LNCaP clone FGC (cell line): ENCODE data around the gene MYL4.

Experiments used
- DNase-seq: peaks from one replicate; pipeline ENCODE4 v3.0.0-alpha.2; 2011; ENCODE audit warnings: low read depth
- H3K4me3 ChIP-seq: 2 replicates; pipeline ENCODE4 v1.5.1; 2011; ENCODE audit warnings: mild to moderate bottlenecking, low read depth, low read length, control low read depth
- TF ChIP-seq, protein P1 (sequence below): IDR thresholded peaks from 2 replicates; pipeline ENCODE4 v1.5.1; 2012; ENCODE audit warnings: mild to moderate bottlenecking; ENCODE audit not compliant: control insufficient read depth, insufficient read depth; ENCODE audit errors: extremely low read depth

MYL4 gene

DNA sequence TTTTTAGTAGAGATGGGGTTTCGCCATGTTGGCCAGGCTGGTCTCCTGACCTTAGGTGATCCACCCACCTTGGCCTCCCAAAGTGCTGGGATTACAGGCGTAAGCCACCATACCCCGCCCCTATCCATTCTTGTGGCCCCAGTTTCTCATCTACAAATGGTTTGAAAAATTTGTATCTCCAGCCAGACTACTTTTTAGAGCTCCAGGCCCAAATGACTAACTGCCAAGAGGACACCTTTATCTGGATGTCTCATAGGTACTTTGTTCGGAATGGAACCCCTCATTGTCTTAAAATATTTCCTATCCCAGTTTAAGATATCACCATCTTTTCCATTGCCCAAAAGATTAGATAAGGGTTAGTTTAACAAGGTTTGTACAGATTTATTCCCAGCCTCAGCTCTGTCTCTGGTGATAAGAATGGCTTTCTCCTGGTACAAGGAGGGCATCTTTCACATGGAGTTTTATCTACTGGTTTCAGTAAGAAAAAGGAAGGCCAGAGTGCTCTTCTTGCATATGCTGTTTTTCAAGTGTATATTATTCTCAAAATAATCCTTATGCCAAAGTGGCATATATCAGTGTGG lies 15.1 kb upstream of the MYL4 start:
- DNase-seq: no peak
- no peak overlapping the region for H3K4me3 ChIP-seq
- TF ChIP-seq, protein P1, sequence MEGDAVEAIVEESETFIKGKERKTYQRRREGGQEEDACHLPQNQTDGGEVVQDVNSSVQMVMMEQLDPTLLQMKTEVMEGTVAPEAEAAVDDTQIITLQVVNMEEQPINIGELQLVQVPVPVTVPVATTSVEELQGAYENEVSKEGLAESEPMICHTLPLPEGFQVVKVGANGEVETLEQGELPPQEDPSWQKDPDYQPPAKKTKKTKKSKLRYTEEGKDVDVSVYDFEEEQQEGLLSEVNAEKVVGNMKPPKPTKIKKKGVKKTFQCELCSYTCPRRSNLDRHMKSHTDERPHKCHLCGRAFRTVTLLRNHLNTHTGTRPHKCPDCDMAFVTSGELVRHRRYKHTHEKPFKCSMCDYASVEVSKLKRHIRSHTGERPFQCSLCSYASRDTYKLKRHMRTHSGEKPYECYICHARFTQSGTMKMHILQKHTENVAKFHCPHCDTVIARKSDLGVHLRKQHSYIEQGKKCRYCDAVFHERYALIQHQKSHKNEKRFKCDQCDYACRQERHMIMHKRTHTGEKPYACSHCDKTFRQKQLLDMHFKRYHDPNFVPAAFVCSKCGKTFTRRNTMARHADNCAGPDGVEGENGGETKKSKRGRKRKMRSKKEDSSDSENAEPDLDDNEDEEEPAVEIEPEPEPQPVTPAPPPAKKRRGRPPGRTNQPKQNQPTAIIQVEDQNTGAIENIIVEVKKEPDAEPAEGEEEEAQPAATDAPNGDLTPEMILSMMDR: no peak

DNA sequence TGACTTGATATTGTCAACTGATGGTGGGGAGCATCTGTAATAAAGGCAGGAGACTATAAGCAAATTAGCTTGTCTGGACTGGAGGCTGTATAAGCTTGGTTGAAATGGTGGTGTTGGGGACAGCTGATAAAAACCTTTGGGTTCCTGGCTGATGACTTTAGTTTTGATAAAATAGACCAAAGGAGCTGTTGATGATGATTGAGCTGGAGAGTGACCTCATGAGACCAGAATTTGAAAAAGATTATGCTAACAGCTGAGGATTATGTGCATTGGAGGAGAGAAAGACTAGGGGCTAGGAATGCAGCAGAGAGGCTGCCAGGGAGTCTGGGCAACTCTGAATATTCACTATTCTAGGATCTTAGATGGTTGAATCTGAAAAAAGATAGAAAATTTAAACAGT lies 11.3 kb upstream of the MYL4 start:
- TF ChIP-seq, protein P1: no peak
- no peak overlapping the region for H3K4me3 ChIP-seq
- DNase-seq: no peak

DNA sequence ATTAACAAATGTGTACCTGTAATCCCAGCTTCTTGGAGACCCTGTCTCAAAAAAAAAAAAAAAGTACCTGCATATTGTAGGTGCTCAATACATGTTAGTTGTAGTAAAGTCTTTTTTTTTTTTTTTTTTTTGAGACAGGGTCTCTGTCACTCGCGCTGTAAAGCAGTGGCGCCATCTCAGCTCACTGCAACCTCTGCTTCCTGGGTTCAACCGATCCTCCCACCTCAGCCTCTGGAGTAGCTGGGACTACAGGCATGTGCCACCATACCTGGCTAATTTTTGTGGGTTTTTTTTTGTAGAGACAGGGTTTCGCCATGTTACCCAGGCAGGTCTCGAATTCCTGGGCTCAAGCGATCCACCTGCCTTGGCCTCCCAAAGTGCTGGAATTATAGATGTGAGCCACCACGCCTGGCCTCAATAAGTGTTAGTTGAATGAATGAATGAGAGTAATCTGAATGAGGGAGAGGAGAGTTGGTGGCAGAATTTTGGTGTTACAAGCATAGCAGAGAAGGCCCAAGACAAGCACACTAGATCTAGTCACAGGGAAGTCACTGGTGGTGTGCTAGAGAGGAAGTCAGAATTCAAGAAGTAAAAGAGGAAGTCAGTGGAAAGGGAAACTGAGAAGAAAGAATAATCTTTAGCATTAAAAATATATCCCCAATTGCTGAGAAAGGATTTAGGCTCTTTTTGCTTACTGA lies 9.4 kb upstream of the MYL4 start:
- TF ChIP-seq, protein P1: no peak
- no peak for DNase-seq
- H3K4me3 ChIP-seq: no peak overlapping the region

DNA sequence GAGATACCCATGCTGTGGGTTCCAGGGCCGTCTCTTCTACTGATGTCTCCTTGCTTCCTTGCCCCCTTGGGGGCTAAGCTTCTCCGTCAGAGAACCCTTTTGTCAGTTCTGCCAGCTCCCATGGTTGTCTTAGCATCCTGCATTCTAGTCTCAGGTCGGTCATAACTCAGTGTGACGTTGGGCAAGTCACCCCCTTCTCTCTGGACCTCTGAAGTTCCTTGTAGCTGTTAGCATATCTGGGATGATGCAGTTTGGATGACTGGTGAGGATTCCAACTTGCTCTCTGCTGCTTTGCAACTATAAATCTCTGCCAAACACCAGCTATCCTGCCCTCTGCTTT lies 8.9 kb upstream of the MYL4 start:
- DNase-seq: no peak
- TF ChIP-seq, protein P1: no peak
- no peak overlapping the region for H3K4me3 ChIP-seq

DNA sequence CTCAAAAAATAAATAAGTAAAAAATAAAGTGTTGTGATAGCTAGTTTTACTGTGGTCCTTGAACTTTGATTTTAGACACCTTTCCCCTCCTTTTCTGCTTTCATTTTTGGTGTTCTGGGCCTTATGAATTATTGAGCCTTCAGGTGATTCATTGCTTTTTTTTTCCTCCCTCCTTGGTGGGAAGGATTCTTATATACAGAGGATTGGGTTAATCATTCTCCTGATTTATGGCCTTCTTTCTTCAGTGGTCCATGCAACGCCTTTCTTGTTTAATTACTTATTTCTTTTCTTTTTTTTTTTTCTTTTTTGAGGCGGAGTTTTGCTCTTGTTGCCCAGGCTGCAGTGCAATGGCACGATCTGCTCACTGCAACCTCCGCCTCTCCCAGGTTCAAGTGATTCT lies 8.0 kb upstream of the MYL4 start:
- no peak for DNase-seq
- TF ChIP-seq, protein P1: no peak
- H3K4me3 ChIP-seq: no peak overlapping the region

DNA sequence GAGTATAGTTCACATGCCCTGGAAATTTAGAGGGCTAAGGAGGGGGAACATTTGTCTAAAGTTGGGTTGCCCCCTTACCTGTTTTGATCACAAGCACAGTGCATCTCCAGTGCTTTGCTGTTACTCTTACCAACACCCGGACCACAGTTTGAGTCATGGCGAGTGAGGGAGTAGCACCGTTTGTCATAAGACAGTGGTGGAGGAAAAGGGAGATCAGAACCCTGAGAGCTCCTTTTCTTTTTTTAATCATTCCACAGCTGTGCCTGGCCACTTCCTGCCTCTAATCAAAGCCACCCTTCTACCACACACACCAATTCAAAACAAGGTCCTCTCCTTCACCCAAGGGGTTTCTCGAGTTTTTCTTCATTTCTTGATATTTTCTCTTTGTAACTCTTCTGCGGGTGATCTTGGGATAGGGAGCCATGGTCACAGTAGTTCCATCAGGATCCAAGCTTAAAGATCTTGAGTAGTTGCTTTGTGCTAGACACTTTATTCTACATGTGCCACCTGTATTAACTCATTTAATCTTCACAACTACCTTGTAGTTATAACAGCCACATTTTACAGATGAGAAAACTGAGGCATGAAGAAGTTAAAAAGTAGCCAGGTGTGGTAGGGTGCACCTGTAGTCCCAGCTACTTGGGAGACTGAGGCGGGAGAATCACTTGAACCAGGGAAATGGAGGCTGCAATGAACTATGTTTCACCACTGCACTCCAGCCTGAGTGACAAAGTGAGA lies 5.0 kb upstream of the MYL4 start:
- DNase-seq: no peak
- H3K4me3 ChIP-seq: no peak overlapping the region

More for the DNA sequence above, 5.0 kb upstream of the MYL4 start:
- TF ChIP-seq, protein P1: no peak
